Measurements from ENCODE around the gene TEDC1.

DNA sequence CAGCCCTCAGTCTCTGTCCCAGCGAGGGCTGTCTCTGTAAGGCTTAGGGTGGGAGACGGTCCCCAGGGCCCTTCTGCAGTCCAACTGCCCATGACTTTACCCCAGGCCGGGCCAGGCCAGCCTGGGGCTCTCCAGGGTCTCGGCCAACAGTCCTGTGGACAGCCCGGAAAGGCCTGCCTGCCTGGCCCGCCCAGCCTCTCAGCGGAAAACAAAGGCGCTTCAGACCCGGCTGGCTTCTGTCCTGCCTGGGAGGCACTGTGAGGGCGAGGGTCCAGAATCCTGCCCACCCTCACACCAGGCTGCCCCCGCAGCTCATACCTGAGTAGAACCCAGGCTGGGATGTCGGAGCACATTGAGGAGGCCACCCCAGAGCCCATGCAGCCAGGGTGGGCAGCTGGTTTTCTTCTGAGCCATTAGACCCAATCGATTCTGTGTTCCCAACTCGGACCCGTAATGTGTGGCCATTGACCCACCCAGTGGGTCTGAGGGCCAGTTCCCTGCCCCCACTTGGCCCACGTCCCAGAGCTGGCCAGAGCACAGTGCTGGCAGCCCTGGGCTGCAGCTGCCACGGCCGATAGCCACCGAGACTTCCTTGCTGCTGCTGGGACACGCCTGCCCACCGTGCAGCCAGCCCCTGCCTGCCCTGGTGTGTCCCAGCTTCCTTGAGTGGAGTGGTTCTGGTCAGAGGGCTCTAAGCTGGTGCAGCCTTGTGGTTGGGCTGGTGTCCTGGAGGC, 14.8 kb upstream of the TEDC1 start:
- TF ChIP-seq, protein P1, sequence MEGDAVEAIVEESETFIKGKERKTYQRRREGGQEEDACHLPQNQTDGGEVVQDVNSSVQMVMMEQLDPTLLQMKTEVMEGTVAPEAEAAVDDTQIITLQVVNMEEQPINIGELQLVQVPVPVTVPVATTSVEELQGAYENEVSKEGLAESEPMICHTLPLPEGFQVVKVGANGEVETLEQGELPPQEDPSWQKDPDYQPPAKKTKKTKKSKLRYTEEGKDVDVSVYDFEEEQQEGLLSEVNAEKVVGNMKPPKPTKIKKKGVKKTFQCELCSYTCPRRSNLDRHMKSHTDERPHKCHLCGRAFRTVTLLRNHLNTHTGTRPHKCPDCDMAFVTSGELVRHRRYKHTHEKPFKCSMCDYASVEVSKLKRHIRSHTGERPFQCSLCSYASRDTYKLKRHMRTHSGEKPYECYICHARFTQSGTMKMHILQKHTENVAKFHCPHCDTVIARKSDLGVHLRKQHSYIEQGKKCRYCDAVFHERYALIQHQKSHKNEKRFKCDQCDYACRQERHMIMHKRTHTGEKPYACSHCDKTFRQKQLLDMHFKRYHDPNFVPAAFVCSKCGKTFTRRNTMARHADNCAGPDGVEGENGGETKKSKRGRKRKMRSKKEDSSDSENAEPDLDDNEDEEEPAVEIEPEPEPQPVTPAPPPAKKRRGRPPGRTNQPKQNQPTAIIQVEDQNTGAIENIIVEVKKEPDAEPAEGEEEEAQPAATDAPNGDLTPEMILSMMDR (conservative IDR thresholded peaks at IDR 0.05; ENCODE audit: low read depth, low read length): no peak
- no peak for TF ChIP-seq EZH2 (IDR thresholded peaks at IDR 0.05; ENCODE audit: borderline replicate concordance, low read depth, low read length, poor library complexity, severe bottlenecking)
